Right lobe of liver (tissue), 4 donors: Measurements from ENCODE around the gene CAPN5.

ENCODE experiments used
- POLR2A ChIP-seq: fragments of 450-650 bp; IDR thresholded peaks from one replicate; pipeline ENCODE4 v1.6.1; 2017; ENCODE audit warnings: antibody characterized with exemption, mild to moderate bottlenecking
- TF ChIP-seq, protein P1 (sequence below), 4 donors: fragments of 200-600 bp in 3 of 4; fragments of 450-650 bp in 1 of 4; IDR thresholded peaks; one replicate each; pipeline versions ENCODE4 v1.5.1 to v1.8.0; 2016 to 2022; ENCODE audit warnings: antibody characterized with exemption in 4 of 4, mild to moderate bottlenecking in 2 of 4
- donor health status: DM: no; HTN: no; CAD: no.
- donor health status: DM: no; HTN: no; CAD: no.
- donor health status: DM: no; HTN: yes; CAD: no.

DNA sequence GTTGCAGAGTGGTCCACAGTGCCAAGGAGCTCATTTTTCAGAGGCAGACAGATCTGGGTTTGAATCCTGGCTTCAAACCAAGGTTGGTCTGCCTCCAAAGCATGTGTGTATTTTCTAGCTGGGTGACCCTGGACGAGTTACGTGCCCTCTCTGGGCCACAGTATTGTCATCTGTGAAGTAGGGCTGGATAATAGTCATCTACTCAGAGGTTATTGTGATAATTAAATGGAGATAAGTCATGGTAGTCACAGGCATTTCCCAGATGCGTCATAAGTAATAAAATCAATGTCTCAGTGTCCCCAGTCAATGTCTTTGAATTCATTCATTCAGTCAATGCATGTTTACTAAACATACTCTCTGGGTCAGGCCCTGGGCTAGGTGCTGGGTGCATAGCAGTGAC is 44.5 kb downstream of the CAPN5 start:
- TF ChIP-seq, protein P1, sequence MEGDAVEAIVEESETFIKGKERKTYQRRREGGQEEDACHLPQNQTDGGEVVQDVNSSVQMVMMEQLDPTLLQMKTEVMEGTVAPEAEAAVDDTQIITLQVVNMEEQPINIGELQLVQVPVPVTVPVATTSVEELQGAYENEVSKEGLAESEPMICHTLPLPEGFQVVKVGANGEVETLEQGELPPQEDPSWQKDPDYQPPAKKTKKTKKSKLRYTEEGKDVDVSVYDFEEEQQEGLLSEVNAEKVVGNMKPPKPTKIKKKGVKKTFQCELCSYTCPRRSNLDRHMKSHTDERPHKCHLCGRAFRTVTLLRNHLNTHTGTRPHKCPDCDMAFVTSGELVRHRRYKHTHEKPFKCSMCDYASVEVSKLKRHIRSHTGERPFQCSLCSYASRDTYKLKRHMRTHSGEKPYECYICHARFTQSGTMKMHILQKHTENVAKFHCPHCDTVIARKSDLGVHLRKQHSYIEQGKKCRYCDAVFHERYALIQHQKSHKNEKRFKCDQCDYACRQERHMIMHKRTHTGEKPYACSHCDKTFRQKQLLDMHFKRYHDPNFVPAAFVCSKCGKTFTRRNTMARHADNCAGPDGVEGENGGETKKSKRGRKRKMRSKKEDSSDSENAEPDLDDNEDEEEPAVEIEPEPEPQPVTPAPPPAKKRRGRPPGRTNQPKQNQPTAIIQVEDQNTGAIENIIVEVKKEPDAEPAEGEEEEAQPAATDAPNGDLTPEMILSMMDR (IDR thresholded peaks at IDR 0.05): no peak
- no peak for TF ChIP-seq POLR2A
